ENCODE data around the gene SEC22A. TPM values are rescaled to one million over a fixed set of nuclear protein-coding genes. Genes with fewer than 3 reads are reported as not detected.

SEC22A gene
- polyA plus RNA-seq, 4 donors = 24.8 to 28.7 (median 26.3) TPM

- no peak for DNase-seq (ENCODE audit: low read depth in 4 of 4, low spot score in 2 of 4)
These were observed 98.8 kb downstream of the SEC22A start for GRCh38 chr3:123300583-123300982.

GRCh38 chr3:123301331-123302184, 99.8 kb downstream of the SEC22A start:
- no peak for DNase-seq (ENCODE audit: low read depth in 4 of 4, low spot score in 2 of 4)

- no peak for DNase-seq (ENCODE audit: low read depth in 4 of 4, low spot score in 2 of 4)
These were observed 101.2 kb downstream of the SEC22A start for GRCh38 chr3:123302961-123303360.

- no peak for DNase-seq (ENCODE audit: low read depth in 4 of 4, low spot score in 2 of 4)
These were observed 102.3 kb downstream of the SEC22A start for GRCh38 chr3:123303976-123304560.

GRCh38 chr3:123305192-123305591, 103.4 kb downstream of the SEC22A start:
- DNase-seq (ENCODE audit: low read depth in 4 of 4, low spot score in 2 of 4) = no peak

- no peak for DNase-seq (ENCODE audit: low read depth in 4 of 4, low spot score in 2 of 4)
These were observed 105.3 kb downstream of the SEC22A start for GRCh38 chr3:123307064-123307463.

- DNase-seq (ENCODE audit: low read depth in 4 of 4, low spot score in 2 of 4) = no peak
These were observed 108.4 kb downstream of the SEC22A start for GRCh38 chr3:123310186-123310585.

- no peak for DNase-seq (ENCODE audit: low read depth in 4 of 4, low spot score in 2 of 4)
These were observed 109.0 kb downstream of the SEC22A start for GRCh38 chr3:123310741-123311140.

GRCh38 chr3:123311201-123311600, 109.5 kb downstream of the SEC22A start:
- DNase-seq (ENCODE audit: low read depth in 4 of 4, low spot score in 2 of 4) = no peak

GRCh38 chr3:123312331-123313265, 110.9 kb downstream of the SEC22A start:
- DNase-seq (ENCODE audit: low read depth in 4 of 4, low spot score in 2 of 4) = no peak

- no peak for DNase-seq (ENCODE audit: low read depth in 4 of 4, low spot score in 2 of 4)
These were observed 112.1 kb downstream of the SEC22A start for GRCh38 chr3:123313889-123314288.

GRCh38 chr3:123314359-123315270, 112.9 kb downstream of the SEC22A start:
- DNase-seq (ENCODE audit: low read depth in 4 of 4, low spot score in 2 of 4) = no peak

- DNase-seq (ENCODE audit: low read depth in 4 of 4, low spot score in 2 of 4) = no peak
These were observed 113.5 kb downstream of the SEC22A start for GRCh38 chr3:123315271-123315595.

- DNase-seq (ENCODE audit: low read depth in 4 of 4, low spot score in 2 of 4) = no peak
These were observed 116.0 kb downstream of the SEC22A start for GRCh38 chr3:123317716-123318115.

GRCh38 chr3:123318374-123318773, 116.6 kb downstream of the SEC22A start:
- no peak for DNase-seq (ENCODE audit: low read depth in 4 of 4, low spot score in 2 of 4)

GRCh38 chr3:123319760-123320159, 118.0 kb downstream of the SEC22A start:
- DNase-seq (ENCODE audit: low read depth in 4 of 4, low spot score in 2 of 4) = no peak

GRCh38 chr3:123320221-123320620, 118.5 kb downstream of the SEC22A start:
- no peak for DNase-seq (ENCODE audit: low read depth in 4 of 4, low spot score in 2 of 4)

- no peak for DNase-seq (ENCODE audit: low read depth in 4 of 4, low spot score in 2 of 4)
These were observed 120.1 kb downstream of the SEC22A start for GRCh38 chr3:123321806-123322205.

GRCh38 chr3:123322866-123323265, 121.1 kb downstream of the SEC22A start:
- DNase-seq (ENCODE audit: low read depth in 4 of 4, low spot score in 2 of 4) = no peak
